Neuronal stem cell (in vitro differentiated cells): Measurements from ENCODE around the gene OSMR.

Source experiments
- DNase-seq: peaks from one replicate; pipeline ENCODE4 v3.0.0-alpha.2; 2013; ENCODE audit warnings: low spot score
- H2AFZ ChIP-seq: one replicate; pipeline ENCODE4 v1.6.1; 2013; ENCODE audit warnings: mild to moderate bottlenecking, low read length, inconsistent platforms
- H2AK5ac ChIP-seq: 2 replicates; pipeline ENCODE4 v1.6.1; 2013; ENCODE audit warnings: low read depth, mild to moderate bottlenecking, inconsistent platforms, low read length, moderate library complexity, mixed read lengths
- H2BK120ac ChIP-seq: 2 replicates; pipeline ENCODE4 v1.6.1; 2013; ENCODE audit warnings: low read depth, mild to moderate bottlenecking, inconsistent platforms, low read length, moderate library complexity, mixed read lengths
- H2BK12ac ChIP-seq: one replicate; pipeline ENCODE4 v1.6.1; 2013; ENCODE audit warnings: low read length, inconsistent platforms
- H2BK15ac ChIP-seq: 2 replicates; pipeline ENCODE4 v1.6.1; 2013; ENCODE audit warnings: mild to moderate bottlenecking, low read length, inconsistent platforms, mixed read lengths
- H2BK5ac ChIP-seq: one replicate; pipeline ENCODE4 v1.6.1; 2013; ENCODE audit warnings: inconsistent platforms, mild to moderate bottlenecking, low read length, moderate library complexity
- H3K14ac ChIP-seq: one replicate; pipeline ENCODE4 v1.6.1; 2013; ENCODE audit warnings: low read length, inconsistent platforms
- H3K18ac ChIP-seq: 2 replicates; pipeline ENCODE4 v1.6.1; 2013; ENCODE audit warnings: low read length, inconsistent platforms
- H3K23ac ChIP-seq: 2 replicates; pipeline ENCODE4 v1.6.1; 2013; ENCODE audit warnings: low read depth, mild to moderate bottlenecking, mixed read lengths, low read length, inconsistent platforms; ENCODE audit not compliant: poor library complexity
- H3K27ac ChIP-seq: replicated peaks from 3 replicates; pipeline ENCODE4 v1.5.1; 2013; ENCODE audit warnings: low read length, inconsistent platforms
- H3K27me3 ChIP-seq, 3 experiments: 2 replicates each; pipeline ENCODE4 v1.6.1; 2013; ENCODE audit warnings: low read length in 3 of 3, mild to moderate bottlenecking in 2 of 3, inconsistent platforms in 1 of 3, low read depth in 1 of 3, mixed read lengths in 1 of 3, moderate library complexity in 1 of 3; ENCODE audit not compliant: control insufficient read depth in 3 of 3, insufficient read depth in 3 of 3
- H3K36me3 ChIP-seq, 2 donors: replicated peaks in 1 of 2; 2 replicates each; pipeline ENCODE4 v1.6.1; 2013; ENCODE audit warnings: low read length in 2 of 2; ENCODE audit not compliant: control insufficient read depth in 2 of 2, insufficient read depth in 2 of 2
- H3K4ac ChIP-seq: 2 replicates; pipeline ENCODE4 v1.6.1; 2013; ENCODE audit warnings: inconsistent platforms, mild to moderate bottlenecking, low read length, moderate library complexity
- H3K4me1 ChIP-seq, 2 donors: 1 replicate in 1 of 2; 2 replicates in 1 of 2; pipeline ENCODE4 v1.6.1; 2013; ENCODE audit warnings: low read length in 2 of 2, low read depth in 1 of 2; ENCODE audit not compliant: control insufficient read depth in 2 of 2, insufficient read depth in 1 of 2
- H3K4me2 ChIP-seq: one replicate; pipeline ENCODE4 v1.6.1; 2013; ENCODE audit warnings: mild to moderate bottlenecking, low read length, inconsistent platforms; ENCODE audit not compliant: insufficient read depth, poor library complexity, severe bottlenecking
- H3K4me3 ChIP-seq, 2 donors: 2 replicates each; pipeline ENCODE4 v1.5.1; 2013; ENCODE audit warnings: low read length in 2 of 2, mild to moderate bottlenecking in 2 of 2, inconsistent platforms in 1 of 2, moderate library complexity in 1 of 2
- H3K79me1 ChIP-seq: one replicate; pipeline ENCODE4 v1.6.1; 2013; ENCODE audit warnings: low read depth, mild to moderate bottlenecking, inconsistent platforms, low read length, moderate library complexity
- H3K9ac ChIP-seq: one replicate; pipeline ENCODE4 v1.6.1; 2013; ENCODE audit warnings: mild to moderate bottlenecking, low read depth, low read length, inconsistent platforms; ENCODE audit not compliant: poor library complexity
- H3K9me3 ChIP-seq, 2 donors: replicated peaks in 1 of 2; 2 replicates each; pipeline versions ENCODE3 to v1.6.1; 2013; ENCODE audit warnings: low read length in 2 of 2, mild to moderate bottlenecking in 2 of 2, inconsistent platforms in 1 of 2, low read depth in 1 of 2, mixed read lengths in 1 of 2, moderate library complexity in 1 of 2; ENCODE audit not compliant: control insufficient read depth in 2 of 2, insufficient read depth in 1 of 2
- H4K8ac ChIP-seq: one replicate; pipeline ENCODE4 v1.6.1; 2013; ENCODE audit warnings: low read depth, mild to moderate bottlenecking, inconsistent platforms, low read length, moderate library complexity
- H4K91ac ChIP-seq: one replicate; pipeline ENCODE4 v1.6.1; 2013; ENCODE audit warnings: low read length, low read depth, mild to moderate bottlenecking, inconsistent platforms; ENCODE audit not compliant: poor library complexity
- whole genome bisulfite sequencing, 2 donors: extraction: QIAGEN DNeasy Blood & Tissue Kit; methylation state at CpG; one replicate each; pipeline ENCODE4 v1.1.7; 2013; ENCODE audit warnings: missing lambda C conversion rate in 2 of 2, mixed read lengths in 1 of 2; ENCODE audit not compliant: insufficient read length in 2 of 2, insufficient replicate concordance in 1 of 2; ENCODE audit errors: extremely low coverage in 2 of 2; 5-methylcytosine and 5-hydroxymethylcytosine counted together

The OSMR gene

DNA sequence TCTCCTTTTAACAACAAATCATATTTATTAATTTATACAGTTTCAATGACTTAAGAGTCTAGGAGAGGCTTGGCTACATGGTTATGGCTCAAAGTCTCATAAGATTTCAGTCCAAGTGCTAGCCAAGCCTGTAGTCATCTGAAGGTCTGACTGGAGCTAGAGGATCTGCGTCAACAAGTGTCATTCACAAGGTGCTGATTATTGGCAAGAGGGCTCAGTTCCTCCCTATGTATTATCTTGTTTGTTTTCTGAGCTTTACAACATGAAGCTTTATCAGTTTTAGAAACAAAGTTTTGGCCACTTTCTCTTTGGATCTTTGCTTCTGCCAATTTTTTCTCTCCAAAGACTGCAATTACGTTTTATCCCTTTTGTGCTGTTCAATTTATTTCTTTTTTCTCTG is 133.7 kb downstream of the OSMR start:
- Histone ChIP-seq H2AFZ (no peak overlapping the region), H4K91ac (no peak overlapping the region), H3K4ac (no peak overlapping the region), H3K23ac (no peak overlapping the region), H3K9ac (no peak overlapping the region), H2AK5ac (no peak overlapping the region), H3K27me3 (no peaks in the 10 kb centered on the region), H2BK15ac (no peak overlapping the region), H3K4me3 (no peak overlapping the region), H3K27ac (no peak overlapping the region), H3K79me1 (no peaks in the 10 kb centered on the region), H3K4me1 (peaks cover 0 to 2% of the 10 kb centered on the region in 2 donors), H3K4me2 (no peak overlapping the region), H2BK12ac (no peak overlapping the region), H2BK120ac (no peak overlapping the region), H3K36me3 (peaks cover under 1 to 12% of the 10 kb centered on the region in 2 donors), H3K9me3 (no peaks in the 10 kb centered on the region), H3K18ac (no peak overlapping the region), H4K8ac (no peak overlapping the region), H2BK5ac (no peak overlapping the region), H3K14ac (no peak overlapping the region)
- no peak for DNase-seq
- no CpG with 5 or more reads among the region's 2 CpGs for WGBS, 2 donors
